Caco-2 (cell line): ENCODE data around the gene PLPP1. TPM values are rescaled to one million over a fixed set of nuclear protein-coding genes. Genes with fewer than 3 reads are reported as not detected.
"Not testable (repeated sequence)": the region's sequence is repeated elsewhere in the genome, so short reads cannot be mapped to it uniquely, and the experiment has no call there.

ENCODE experiments used
- BruUV-seq: library from RNA; stranded (reverse); fragments of 400-500 nt; replicated peaks from 2 replicates; lab custom pipeline; 2021; lab: Mats Ljungman, UMichigan
- CTCF ChIA-PET: fragments of 300-600 bp; sonication (Branson Sonifier 250); formaldehyde crosslinking; loops from one replicate; lab custom pipeline; 2022; ENCODE audit warnings: antibody characterized with exemption; lab: Charles Lee
- POLR2A ChIA-PET: fragments of 300-600 bp; sonication (Branson Sonifier 250); formaldehyde crosslinking; loops from one replicate; lab custom pipeline; 2022; ENCODE audit warnings: antibody characterized with exemption; lab: Charles Lee
- DNase-seq, 2 experiments: peaks; one replicate each; pipeline versions ENCODE4 v3.0.0 to v3.0.0-alpha.2; 2020 to 2022
- H3K27me3 ChIP-seq: replicated peaks from 2 replicates; pipeline ENCODE4 v1.6.0; 2011; ENCODE audit warnings: low read length; ENCODE audit not compliant: control insufficient read depth, insufficient read depth
- H3K36me3 ChIP-seq: 2 replicates; pipeline ENCODE4 v1.5.1; 2011; ENCODE audit warnings: low read length; ENCODE audit not compliant: control insufficient read depth, insufficient read depth
- H3K4me1 ChIP-seq: fragments of 250-450 bp; sonication (Bioruptor Pico); 2 replicates; pipeline ENCODE4 v1.5.1; 2020; ENCODE audit warnings: mild to moderate bottlenecking
- H3K4me3 ChIP-seq: 2 replicates; pipeline ENCODE4 v1.5.1; 2011; ENCODE audit warnings: low read depth, mild to moderate bottlenecking, control low read depth, low read length
- H3K9me3 ChIP-seq: fragments of 250-450 bp; sonication (Bioruptor Pico); 2 replicates; pipeline ENCODE4 v1.5.1; 2020; ENCODE audit warnings: mild to moderate bottlenecking, moderate library complexity
- H3K27ac Mint-ChIP-seq: one replicate; pipeline ENCODE4 v1.8.0; 2022; ENCODE audit warnings: mixed read lengths; ENCODE audit not compliant: unreplicated experiment
- H3K27me3 Mint-ChIP-seq: one replicate; pipeline ENCODE4 v1.8.0; 2022; ENCODE audit warnings: mixed read lengths; ENCODE audit not compliant: insufficient read depth, unreplicated experiment
- H3K36me3 Mint-ChIP-seq: one replicate; pipeline ENCODE4 v1.8.0; 2022; ENCODE audit warnings: mild to moderate bottlenecking, mixed read lengths; ENCODE audit not compliant: insufficient read depth, unreplicated experiment
- H3K4me1 Mint-ChIP-seq: one replicate; pipeline ENCODE4 v1.8.0; 2022; ENCODE audit warnings: low read depth, mixed read lengths; ENCODE audit not compliant: unreplicated experiment
- H3K4me3 Mint-ChIP-seq: one replicate; pipeline ENCODE4 v1.8.0; 2022; ENCODE audit warnings: mild to moderate bottlenecking, moderate library complexity, mixed read lengths; ENCODE audit not compliant: unreplicated experiment
- H3K9me3 Mint-ChIP-seq: one replicate; pipeline ENCODE4 v1.8.0; 2022; ENCODE audit warnings: mixed read lengths; ENCODE audit not compliant: unreplicated experiment
- CTCF ChIP-seq, 2 experiments: fragments of 200-600 bp in 1 of 2; IDR thresholded peaks; 1 replicate in 1 of 2; 2 replicates in 1 of 2; pipeline versions ENCODE4 v1.5.1 to v1.8.0; 2011 to 2022; ENCODE audit warnings: antibody characterized with exemption in 1 of 2, control low read depth in 1 of 2, inconsistent platforms in 1 of 2, low read depth in 1 of 2, low read length in 1 of 2, mild to moderate bottlenecking in 1 of 2, moderate library complexity in 1 of 2; ENCODE audit not compliant: insufficient read depth in 1 of 2, severe bottlenecking in 1 of 2, unreplicated experiment in 1 of 2
- intact Hi-C: fragments of 100-400 bp; cut with micrococcal nuclease; formaldehyde crosslinking; loops from one replicate; pipeline ENCODE4 v1.10.0; 2022; ENCODE audit not compliant: unreplicated experiment
- total RNA-seq: library from RNA; stranded (reverse); gene quantifications from 2 replicates; pipeline ENCODE4 v1.2.3, GENCODE V29; 2022

Gene PLPP1
- total RNA-seq, 1 experiment from 2014 or later: 49.4 TPM

GRCh38 chr5:55509097-55509496 is 25.7 kb downstream of the PLPP1 start:
- Histone ChIP-seq H3K4me1 (peaks cover 31% of the 10 kb centered on the region), H3K9me3 (no peaks in the 10 kb centered on the region), H3K4me3 (no peak overlapping the region), H3K27me3 (no peaks in the 10 kb centered on the region), H3K36me3 (no peaks in the 10 kb centered on the region)
- H3K4me1 Mint-ChIP-seq: peaks cover 23% of the 10 kb centered on the region
- peaks cover 4% of the 10 kb centered on the region for H3K36me3 Mint-ChIP-seq
- H3K9me3 Mint-ChIP-seq: no peaks in the 10 kb centered on the region
- POLR2A ChIA-PET: interaction anchor here (1.0 kb wide), 1 partner anchor 8 kb away, joined by 3 read pairs; no protein-coding TSS in a partner anchor
- no peak for TF ChIP-seq CTCF (IDR thresholded peaks at IDR 0.05; ENCODE audit: insufficient read depth in 1 of 2, low read depth in 1 of 2, low read length in 1 of 2, severe bottlenecking in 1 of 2, unreplicated experiment in 1 of 2)
- CTCF ChIA-PET: interaction anchor here (0.6 kb wide), 1 partner anchor 12 kb away, joined by 3 read pairs; no protein-coding TSS in a partner anchor
- no TSS peak for BruUV-seq
- H3K27ac Mint-ChIP-seq: no peak overlapping the region
- intact Hi-C loops: no loop called here
- no peak overlapping the region for H3K4me3 Mint-ChIP-seq
- H3K27me3 Mint-ChIP-seq: no peaks in the 10 kb centered on the region
- DNase-seq: no peak

- Histone ChIP-seq H3K9me3 (no peaks in the 10 kb centered on the region), H3K27me3 (no peaks in the 10 kb centered on the region), H3K4me3 (no peak overlapping the region), H3K36me3 (no peaks in the 10 kb centered on the region), H3K4me1 (peaks cover 31% of the 10 kb centered on the region)
- H3K36me3 Mint-ChIP-seq: peaks cover 4% of the 10 kb centered on the region
- intact Hi-C loops: no loop called here
- no peak overlapping the region for H3K27ac Mint-ChIP-seq
- DNase-seq: no peak
- no peak overlapping the region for H3K4me3 Mint-ChIP-seq
- no peaks in the 10 kb centered on the region for H3K27me3 Mint-ChIP-seq
- no peaks in the 10 kb centered on the region for H3K9me3 Mint-ChIP-seq
- TF ChIP-seq CTCF (IDR thresholded peaks at IDR 0.05; ENCODE audit: insufficient read depth in 1 of 2, low read depth in 1 of 2, low read length in 1 of 2, severe bottlenecking in 1 of 2, unreplicated experiment in 1 of 2): no peak
- POLR2A ChIA-PET: no interaction called here
- peaks cover 23% of the 10 kb centered on the region for H3K4me1 Mint-ChIP-seq
- no TSS peak for BruUV-seq
- CTCF ChIA-PET: no interaction called here
Observed at GRCh38 chr5:55507574-55507973, 27.2 kb downstream of the PLPP1 start.

- H3K4me3 Mint-ChIP-seq, H3K36me3 ChIP-seq, H3K27me3 Mint-ChIP-seq, intact Hi-C loops, H3K9me3 Mint-ChIP-seq, DNase-seq, H3K9me3 ChIP-seq, H3K4me3 ChIP-seq, H3K36me3 Mint-ChIP-seq, H3K27ac Mint-ChIP-seq, H3K27me3 ChIP-seq, CTCF ChIA-PET, POLR2A ChIA-PET, BruUV-seq: not testable (repeated sequence)
- peaks cover 25% of the 10 kb centered on the region for H3K4me1 ChIP-seq
- peaks cover 19% of the 10 kb centered on the region for H3K4me1 Mint-ChIP-seq
Observed at GRCh38 chr5:55505711-55506110, 29.1 kb downstream of the PLPP1 start.

- H3K36me3 Mint-ChIP-seq, H3K4me1 ChIP-seq, H3K4me3 Mint-ChIP-seq, H3K27ac Mint-ChIP-seq, H3K4me1 Mint-ChIP-seq, H3K9me3 ChIP-seq, H3K36me3 ChIP-seq, CTCF ChIA-PET, DNase-seq, H3K27me3 ChIP-seq, BruUV-seq, H3K27me3 Mint-ChIP-seq, H3K4me3 ChIP-seq, intact Hi-C loops, POLR2A ChIA-PET, H3K9me3 Mint-ChIP-seq: not testable (repeated sequence)
Observed at GRCh38 chr5:55503917-55504316, 30.8 kb downstream of the PLPP1 start.
